K562 (cell line): ENCODE data around the gene CDCP1. TPM values are rescaled to one million over a fixed set of nuclear protein-coding genes. Genes with fewer than 3 reads are reported as not detected.

Source experiments
- ARID2 ChIP-seq: fragments of 450-650 bp; IDR thresholded peaks from 2 replicates; pipeline ENCODE4 v1.6.1; 2017; ENCODE audit warnings: antibody characterized with exemption, mild to moderate bottlenecking
- ASH1L ChIP-seq: fragments of 450-650 bp; IDR thresholded peaks from 2 replicates; pipeline ENCODE4 v1.6.1; 2018; ENCODE audit warnings: borderline replicate concordance, mild to moderate bottlenecking, low read depth; ENCODE audit not compliant: partially characterized antibody
- CC2D1A ChIP-seq: fragments of 450-650 bp; IDR thresholded peaks from 2 replicates; pipeline ENCODE4 v1.6.1; 2017; ENCODE audit warnings: mild to moderate bottlenecking
- EZH2 ChIP-seq: IDR thresholded peaks from 2 replicates; pipeline ENCODE4 v1.6.1; 2012; ENCODE audit warnings: low read depth, mild to moderate bottlenecking, inconsistent platforms, low read length, borderline replicate concordance
- JUN ChIP-seq, 2 experiments: sonication (generic) in 1 of 2; formaldehyde crosslinking in 1 of 2; IDR thresholded peaks; 2 replicates each; pipeline versions ENCODE4 v1.6.1 to v1.8.0; 2012 to 2022; ENCODE audit warnings: borderline replicate concordance in 2 of 2, mild to moderate bottlenecking in 2 of 2, improper control_type of control experiment in 1 of 2, low read depth in 1 of 2, low read length in 1 of 2, missing genetic modification reagents in 1 of 2
- KLF6 ChIP-seq: fragments of 250-450 bp; sonication (Bioruptor Pico); IDR thresholded peaks from 2 replicates; pipeline ENCODE4 v1.4.0; 2020; ENCODE audit warnings: mild to moderate bottlenecking, moderate library complexity, borderline replicate concordance
- OTX1 ChIP-seq: fragments of 450-650 bp; formaldehyde crosslinking; IDR thresholded peaks from 2 replicates; pipeline ENCODE4 v1.4.0; 2022; ENCODE audit warnings: mild to moderate bottlenecking
- SRSF7 ChIP-seq: fragments of 200-400 bp; formaldehyde crosslinking; optimal IDR thresholded peaks from 2 replicates; pipeline ENCODE3; 2017; ENCODE audit warnings: mild to moderate bottlenecking, low read depth, low read length
- TARDBP ChIP-seq: fragments of 450-650 bp; IDR thresholded peaks from 2 replicates; pipeline ENCODE4 v1.6.1; 2016
- XRCC4 ChIP-seq: IDR thresholded peaks from one replicate; pipeline ENCODE4 v1.6.1; 2011; ENCODE audit not compliant: insufficient read depth, insufficient read length; ENCODE audit errors: extremely low read depth
- ZNF146 ChIP-seq: IDR thresholded peaks from one replicate; pipeline ENCODE4 v1.6.1; 2018; ENCODE audit warnings: missing compliant biosample characterization; ENCODE audit not compliant: unreplicated experiment
- ZNF75A ChIP-seq: fragments of 450-650 bp; formaldehyde crosslinking; IDR thresholded peaks from 2 replicates; pipeline ENCODE4 v1.4.0; 2020; ENCODE audit warnings: mild to moderate bottlenecking
- polyA plus RNA-seq, 8 experiments: library from polyadenylated mRNA; depleted of rRNA in 4 of 8; stranded (reverse) in 5 of 8; unstranded in 3 of 8; fragments of >200 nt; fragmentation: Nextera tagmentation in 2 of 8; fragmentation: Illumina TruSeq in 1 of 8; extraction: Ambion mirVana in 2 of 8; extraction: Trizol in 1 of 8; gene quantifications; 2 replicates each; pipeline versions ENCODE4 v1.2.1 to v1.2.3, GENCODE V29; 2011 to 2014; ENCODE audit warnings: inconsistent platforms in 1 of 8, missing spikeins in 1 of 8
- total RNA-seq, 7 experiments: library from RNA; depleted of rRNA in 6 of 7; stranded (reverse); fragments of >200 nt in 6 of 7; fragmentation: Illumina TruSeq in 2 of 7; extraction: Trizol in 2 of 7; gene quantifications; 2 replicates each; pipeline versions ENCODE4 v1.2.1 to v1.2.3, GENCODE V29; 2011 to 2021; ENCODE audit warnings: low replicate concordance in 1 of 7
- TF ChIP-seq, protein P1 (sequence below), 3 experiments: IDR thresholded peaks in 2 of 3; conservative IDR thresholded peaks in 1 of 3; 2 replicates each; pipeline ENCODE4 v1.5.1; 2011 to 2012; ENCODE audit warnings: low read length in 3 of 3, mild to moderate bottlenecking in 3 of 3, control low read depth in 2 of 3, improper control_type of control experiment in 1 of 3, inconsistent platforms in 1 of 3, low read depth in 1 of 3, mixed read lengths in 1 of 3, moderate library complexity in 1 of 3; ENCODE audit not compliant: insufficient read depth in 2 of 3
- TF ChIP-seq, protein P2 (sequence below): fragments of 450-650 bp; formaldehyde crosslinking; IDR thresholded peaks from 2 replicates; pipeline ENCODE4 v1.4.0; 2022; ENCODE audit warnings: missing genetic modification characterization
- TF ChIP-seq, protein P3 (sequence below), 2 experiments: fragments of 450-650 bp; formaldehyde crosslinking in 1 of 2; IDR thresholded peaks; 2 replicates each; pipeline versions ENCODE4 v1.4.0 to v1.6.1; 2014 to 2020; ENCODE audit warnings: mild to moderate bottlenecking in 2 of 2, borderline replicate concordance in 1 of 2, low read depth in 1 of 2
- TF ChIP-seq, protein P4 (sequence below): sonication (generic); formaldehyde crosslinking; IDR thresholded peaks from 2 replicates; pipeline ENCODE4 v1.8.0; 2022; ENCODE audit warnings: missing genetic modification reagents, mild to moderate bottlenecking, moderate library complexity, borderline replicate concordance

CDCP1 gene
- total and polyA plus RNA-seq, 9 of the 15 experiments (the other 6 are each of a cell fraction or from before 2014, with no cell fraction given) = 3.9 to 16.4 (median 5.2) TPM

DNA sequence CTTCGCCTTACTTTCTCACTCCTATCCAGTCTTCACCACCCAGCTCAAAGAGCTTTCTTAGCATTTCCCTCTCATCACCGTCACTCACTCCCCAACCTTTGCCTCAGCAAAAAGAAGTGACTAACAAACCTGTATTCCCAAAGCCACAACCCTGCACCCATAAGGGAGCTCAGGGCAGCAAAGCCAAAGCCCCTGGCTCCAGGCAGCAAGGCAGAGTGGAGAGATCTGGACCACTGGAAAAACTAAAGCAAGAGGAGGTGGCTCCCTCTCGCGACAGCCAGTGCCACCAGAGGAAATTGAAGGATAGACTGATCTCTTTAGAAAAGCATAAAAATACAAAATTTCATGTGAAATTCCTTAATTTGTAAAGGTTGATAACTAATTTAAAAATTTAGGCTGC is 25.1 kb upstream of the CDCP1 start (continued):
- TF ChIP-seq, protein P1, sequence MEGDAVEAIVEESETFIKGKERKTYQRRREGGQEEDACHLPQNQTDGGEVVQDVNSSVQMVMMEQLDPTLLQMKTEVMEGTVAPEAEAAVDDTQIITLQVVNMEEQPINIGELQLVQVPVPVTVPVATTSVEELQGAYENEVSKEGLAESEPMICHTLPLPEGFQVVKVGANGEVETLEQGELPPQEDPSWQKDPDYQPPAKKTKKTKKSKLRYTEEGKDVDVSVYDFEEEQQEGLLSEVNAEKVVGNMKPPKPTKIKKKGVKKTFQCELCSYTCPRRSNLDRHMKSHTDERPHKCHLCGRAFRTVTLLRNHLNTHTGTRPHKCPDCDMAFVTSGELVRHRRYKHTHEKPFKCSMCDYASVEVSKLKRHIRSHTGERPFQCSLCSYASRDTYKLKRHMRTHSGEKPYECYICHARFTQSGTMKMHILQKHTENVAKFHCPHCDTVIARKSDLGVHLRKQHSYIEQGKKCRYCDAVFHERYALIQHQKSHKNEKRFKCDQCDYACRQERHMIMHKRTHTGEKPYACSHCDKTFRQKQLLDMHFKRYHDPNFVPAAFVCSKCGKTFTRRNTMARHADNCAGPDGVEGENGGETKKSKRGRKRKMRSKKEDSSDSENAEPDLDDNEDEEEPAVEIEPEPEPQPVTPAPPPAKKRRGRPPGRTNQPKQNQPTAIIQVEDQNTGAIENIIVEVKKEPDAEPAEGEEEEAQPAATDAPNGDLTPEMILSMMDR (IDR thresholded peaks at IDR 0.05 in 2 of 3, conservative IDR thresholded peaks at IDR 0.05 in 1 of 3; ENCODE audit: insufficient read depth in 2 of 3, low read depth in 1 of 3, low read length in 3 of 3) = peak; percentile 61 to 77 (median 69)
- TF ChIP-seq ZNF146 (CRISPR knock-in tag) (no peak), OTX1 (CRISPR knock-in tag) (no peak), TARDBP (no peak), EZH2 (no peak), JUN (IDR thresholded peaks at IDR 0.05; ENCODE audit: borderline replicate concordance, low read depth, low read length) (no peak), JUN (CRISPR knock-in tag; IDR thresholded peaks at IDR 0.05; ENCODE audit: borderline replicate concordance) (no peak), SRSF7 (no peak), ZNF75A (CRISPR knock-in tag) (no peak), ARID2 (peak; percentile 47; the same call in 1 of the 2 replicates), KLF6 (CRISPR knock-in tag) (no peak), XRCC4 (no peak), ASH1L (no peak), CC2D1A (0 out of 2 replicates have a peak, but pooled peaks have one; percentile 32)
- TF ChIP-seq, protein P2, sequence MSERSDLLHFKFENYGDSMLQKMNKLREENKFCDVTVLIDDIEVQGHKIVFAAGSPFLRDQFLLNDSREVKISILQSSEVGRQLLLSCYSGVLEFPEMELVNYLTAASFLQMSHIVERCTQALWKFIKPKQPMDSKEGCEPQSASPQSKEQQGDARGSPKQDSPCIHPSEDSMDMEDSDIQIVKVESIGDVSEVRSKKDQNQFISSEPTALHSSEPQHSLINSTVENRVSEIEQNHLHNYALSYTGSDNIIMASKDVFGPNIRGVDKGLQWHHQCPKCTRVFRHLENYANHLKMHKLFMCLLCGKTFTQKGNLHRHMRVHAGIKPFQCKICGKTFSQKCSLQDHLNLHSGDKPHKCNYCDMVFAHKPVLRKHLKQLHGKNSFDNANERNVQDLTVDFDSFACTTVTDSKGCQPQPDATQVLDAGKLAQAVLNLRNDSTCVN (CRISPR knock-in tag) = no peak
- TF ChIP-seq, protein P3, sequence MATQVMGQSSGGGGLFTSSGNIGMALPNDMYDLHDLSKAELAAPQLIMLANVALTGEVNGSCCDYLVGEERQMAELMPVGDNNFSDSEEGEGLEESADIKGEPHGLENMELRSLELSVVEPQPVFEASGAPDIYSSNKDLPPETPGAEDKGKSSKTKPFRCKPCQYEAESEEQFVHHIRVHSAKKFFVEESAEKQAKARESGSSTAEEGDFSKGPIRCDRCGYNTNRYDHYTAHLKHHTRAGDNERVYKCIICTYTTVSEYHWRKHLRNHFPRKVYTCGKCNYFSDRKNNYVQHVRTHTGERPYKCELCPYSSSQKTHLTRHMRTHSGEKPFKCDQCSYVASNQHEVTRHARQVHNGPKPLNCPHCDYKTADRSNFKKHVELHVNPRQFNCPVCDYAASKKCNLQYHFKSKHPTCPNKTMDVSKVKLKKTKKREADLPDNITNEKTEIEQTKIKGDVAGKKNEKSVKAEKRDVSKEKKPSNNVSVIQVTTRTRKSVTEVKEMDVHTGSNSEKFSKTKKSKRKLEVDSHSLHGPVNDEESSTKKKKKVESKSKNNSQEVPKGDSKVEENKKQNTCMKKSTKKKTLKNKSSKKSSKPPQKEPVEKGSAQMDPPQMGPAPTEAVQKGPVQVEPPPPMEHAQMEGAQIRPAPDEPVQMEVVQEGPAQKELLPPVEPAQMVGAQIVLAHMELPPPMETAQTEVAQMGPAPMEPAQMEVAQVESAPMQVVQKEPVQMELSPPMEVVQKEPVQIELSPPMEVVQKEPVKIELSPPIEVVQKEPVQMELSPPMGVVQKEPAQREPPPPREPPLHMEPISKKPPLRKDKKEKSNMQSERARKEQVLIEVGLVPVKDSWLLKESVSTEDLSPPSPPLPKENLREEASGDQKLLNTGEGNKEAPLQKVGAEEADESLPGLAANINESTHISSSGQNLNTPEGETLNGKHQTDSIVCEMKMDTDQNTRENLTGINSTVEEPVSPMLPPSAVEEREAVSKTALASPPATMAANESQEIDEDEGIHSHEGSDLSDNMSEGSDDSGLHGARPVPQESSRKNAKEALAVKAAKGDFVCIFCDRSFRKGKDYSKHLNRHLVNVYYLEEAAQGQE (IDR thresholded peaks at IDR 0.05; ENCODE audit: borderline replicate concordance) = peak; percentile 89
- TF ChIP-seq, protein P3 (CRISPR knock-in tag; IDR thresholded peaks at IDR 0.05; ENCODE audit: low read depth) = no peak
- TF ChIP-seq, protein P4, sequence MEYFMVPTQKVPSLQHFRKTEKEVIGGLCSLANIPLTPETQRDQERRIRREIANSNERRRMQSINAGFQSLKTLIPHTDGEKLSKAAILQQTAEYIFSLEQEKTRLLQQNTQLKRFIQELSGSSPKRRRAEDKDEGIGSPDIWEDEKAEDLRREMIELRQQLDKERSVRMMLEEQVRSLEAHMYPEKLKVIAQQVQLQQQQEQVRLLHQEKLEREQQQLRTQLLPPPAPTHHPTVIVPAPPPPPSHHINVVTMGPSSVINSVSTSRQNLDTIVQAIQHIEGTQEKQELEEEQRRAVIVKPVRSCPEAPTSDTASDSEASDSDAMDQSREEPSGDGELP (CRISPR knock-in tag) = no peak
